Sigmoid colon (tissue), 7 donors: ENCODE measurements around the gene FCN2. TPM values are rescaled to one million over a fixed set of nuclear protein-coding genes. Genes with fewer than 3 reads are reported as not detected.

ENCODE experiments used
- DNase-seq: peaks from one replicate; pipeline ENCODE4 v3.0.0-alpha.2; 2019
- H3K27ac ChIP-seq, 4 donors: fragments of 200-600 bp; sonication (generic); one replicate each; pipeline ENCODE4 v1.5.1; 2016 to 2019; ENCODE audit warnings: mild to moderate bottlenecking in 1 of 4
- H3K27me3 ChIP-seq, 3 donors: fragments of 200-600 bp; sonication (generic); one replicate each; pipeline ENCODE4 v1.5.1; 2019; ENCODE audit warnings: mild to moderate bottlenecking in 1 of 3
- H3K36me3 ChIP-seq, 4 donors: fragments of 200-600 bp; sonication (generic); one replicate each; pipeline ENCODE4 v1.5.1; 2016 to 2019
- H3K4me1 ChIP-seq, 4 donors: fragments of 200-600 bp; sonication (generic); one replicate each; pipeline ENCODE4 v1.5.1; 2017 to 2019
- H3K4me3 ChIP-seq, 4 donors: fragments of 200-600 bp; sonication (generic); one replicate each; pipeline ENCODE4 v1.5.1; 2017 to 2019; ENCODE audit warnings: mild to moderate bottlenecking in 2 of 4, moderate library complexity in 1 of 4
- H3K9me3 ChIP-seq, 4 donors: fragments of 200-600 bp in 3 of 4; sonication (generic) in 3 of 4; one replicate each; pipeline versions ENCODE4 v1.5.1 to v1.6.1; 2013 to 2019
- CTCF ChIP-seq, 4 experiments: fragments of 450-650 bp in 3 of 4; fragments of 200-600 bp in 1 of 4; IDR thresholded peaks; one replicate each; pipeline ENCODE4 v1.5.1; 2016 to 2019; ENCODE audit warnings: antibody characterized with exemption in 4 of 4, mild to moderate bottlenecking in 3 of 4, moderate library complexity in 2 of 4
- EP300 ChIP-seq, 4 donors: sonication (generic); formaldehyde crosslinking; IDR thresholded peaks; one replicate each; pipeline ENCODE4 v1.6.1; 2017; ENCODE audit warnings: antibody characterized with exemption in 4 of 4
- POLR2A ChIP-seq, 2 donors: fragments of 450-650 bp; IDR thresholded peaks; one replicate each; pipeline ENCODE4 v1.6.1; 2016; ENCODE audit warnings: antibody characterized with exemption in 2 of 2, mild to moderate bottlenecking in 2 of 2, moderate library complexity in 2 of 2
- POLR2AphosphoS5 ChIP-seq, 4 donors: sonication (generic); formaldehyde crosslinking; IDR thresholded peaks; one replicate each; pipeline ENCODE4 v1.6.1; 2017; ENCODE audit warnings: antibody characterized with exemption in 4 of 4
- WGBS, 2 donors: extraction: QIAGEN DNeasy Blood & Tissue Kit; methylation state at CpG; one replicate each; pipeline ENCODE4 v1.1.7; 2013; 5-methylcytosine and 5-hydroxymethylcytosine counted together
- intact Hi-C: fragments of 100-400 bp; cut with DNase I; formaldehyde crosslinking; loops from one replicate; pipeline ENCODE4 v1.15.1; 2023
- polyA plus RNA-seq, 3 donors: library from polyadenylated mRNA; stranded (reverse); fragments of 200-250 nt; gene quantifications; one replicate each; pipeline ENCODE4 v1.2.3, GENCODE V29; 2013
- total RNA-seq, 4 donors: library from RNA; depleted of rRNA; stranded (reverse); fragments of >200 nt; gene quantifications; one replicate each; pipeline ENCODE4 v1.1.0, GENCODE V29; 2016
- donor health status: healthy with polysubstance abuse.
- donor health status: Bipolar disorder and iron deficiency.
- donor health status: healthy.

FCN2 gene
- total and polyA plus RNA-seq, 7 donors, result 0.12 TPM; not detected in 6

- 79 to 90% methylated on average over 26 of the region's 26 CpGs for WGBS, 2 donors
- Histone ChIP-seq H3K27ac (no peak overlapping the region), H3K27me3 (peaks cover 0 to 19% (median 7%) of the 10 kb centered on the region in 3 donors), H3K4me1 (no peaks in the 10 kb centered on the region), H3K9me3 (peaks cover 0 to 8% (median 4%) of the 10 kb centered on the region in 4 donors), H3K36me3 (no peaks in the 10 kb centered on the region), H3K4me3 (no peak overlapping the region)
- TF ChIP-seq POLR2A (IDR thresholded peaks at IDR 0.05), result no peak
- no peak for TF ChIP-seq EP300 (IDR thresholded peaks at IDR 0.05)
- no peak for TF ChIP-seq CTCF (IDR thresholded peaks at IDR 0.05)
- DNase-seq, result no peak
- intact Hi-C loops, result no loop called here
Observed at GRCh38 chr9:134915046-134915985, 34.7 kb downstream of the FCN2 start.

- Histone ChIP-seq H3K27me3 (peaks cover 0 to 19% (median 7%) of the 10 kb centered on the region in 3 donors), H3K4me3 (no peak overlapping the region), H3K4me1 (no peaks in the 10 kb centered on the region), H3K36me3 (no peaks in the 10 kb centered on the region), H3K9me3 (peaks cover 0 to 8% (median 4%) of the 10 kb centered on the region in 4 donors), H3K27ac (no peak overlapping the region)
- WGBS, 2 donors, result 74 to 82% methylated on average over 8 of the region's 8 CpGs
- no peak for DNase-seq
- intact Hi-C loops, result no loop called here
- TF ChIP-seq CTCF (IDR thresholded peaks at IDR 0.05) (no peak), POLR2AphosphoS5 (IDR thresholded peaks at IDR 0.05) (no peak)
Observed at GRCh38 chr9:134916161-134916665, 35.6 kb downstream of the FCN2 start.

- peaks cover 0 to 8% (median 4%) of the 10 kb centered on the region in 4 donors for H3K9me3 ChIP-seq
- no peak for DNase-seq
- H3K36me3 ChIP-seq, result no peaks in the 10 kb centered on the region
- WGBS, 2 donors, result 65 to 81% methylated on average over 11 of the region's 11 CpGs
- H3K27ac ChIP-seq, result no peak within 1 kb of the TSS
- no peak for TF ChIP-seq EP300 (IDR thresholded peaks at IDR 0.05)
- TF ChIP-seq POLR2AphosphoS5 (IDR thresholded peaks at IDR 0.05), result no peak
- TF ChIP-seq CTCF (IDR thresholded peaks at IDR 0.05), result no peak
- TF ChIP-seq POLR2A (IDR thresholded peaks at IDR 0.05), result no peak
- no peak within 1 kb of the TSS for H3K4me3 ChIP-seq
- intact Hi-C loops, result no loop called here
- H3K4me1 ChIP-seq, result no peaks in the 10 kb centered on the region
- peaks cover 0 to 19% (median 7%) of the 10 kb centered on the region in 3 donors for H3K27me3 ChIP-seq
Observed at GRCh38 chr9:134917431-134918373, 37.1 kb downstream of the FCN2 start, which contains the start of gene FCN1. TSS of gene FCN1 (minus strand) at chr9:134917912. CDS start at chr9:134917871, 41 bp downstream.

GRCh38 chr9:134918646-134919045, 38.0 kb downstream of the FCN2 start:
- no peak overlapping the region for H3K27ac ChIP-seq
- TF ChIP-seq CTCF (IDR thresholded peaks at IDR 0.05), result no peak
- TF ChIP-seq EP300 (IDR thresholded peaks at IDR 0.05), result no peak
- TF ChIP-seq POLR2A (IDR thresholded peaks at IDR 0.05), result no peak
- no peak for TF ChIP-seq POLR2AphosphoS5 (IDR thresholded peaks at IDR 0.05)
- no peak overlapping the region for H3K4me3 ChIP-seq
- H3K9me3 ChIP-seq, result peaks cover 0 to 8% (median 4%) of the 10 kb centered on the region in 4 donors
- H3K4me1 ChIP-seq, result no peaks in the 10 kb centered on the region
- intact Hi-C loops, result no loop called here
- H3K36me3 ChIP-seq, result no peaks in the 10 kb centered on the region
- H3K27me3 ChIP-seq, result peaks cover 0 to 15% (median 7%) of the 10 kb centered on the region in 3 donors
- WGBS, 2 donors, result 92% methylated on average over 10 of the region's 10 CpGs
- no peak for DNase-seq
